PC-3 (cell line): ENCODE data around the gene FIBCD1.

ENCODE experiments used
- CTCF ChIP-seq: fragments of 300-600 bp; sonication (generic); conservative IDR thresholded peaks from 2 replicates; pipeline ENCODE4 v1.5.1; 2017; ENCODE audit warnings: antibody characterized with exemption, low read depth, mild to moderate bottlenecking, low read length
- EZH2phosphoT487 ChIP-seq: fragments of 300-600 bp; sonication (generic); IDR thresholded peaks from 2 replicates; pipeline ENCODE4 v1.6.1; 2018; ENCODE audit warnings: mild to moderate bottlenecking, antibody characterized with exemption, low read length, borderline replicate concordance

- TF ChIP-seq CTCF (no peak), EZH2phosphoT487 (no peak)
These were observed 46.4 kb downstream of the FIBCD1 start for GRCh38 chr9:130892477-130893304.
